Kidney (tissue), 11 donors: ENCODE data around the gene CXorf49. TPM values are rescaled to one million over a fixed set of nuclear protein-coding genes. Genes with fewer than 3 reads are reported as not detected.
"Not testable (repeated sequence)": the region's sequence is repeated elsewhere in the genome, so short reads cannot be mapped to it uniquely, and the experiment has no call there.

Experiments
- DNase-seq, 5 donors: peaks; one replicate each; pipeline ENCODE4 v3.0.0-alpha.2; 2013 to 2020
- FAIRE-seq: peaks from 2 replicates; lab custom pipeline; 2012; peaks lifted over from hg19 to GRCh38; lab: Jason Lieb, UNC
- H3K27ac ChIP-seq, 2 donors: one replicate each; pipeline ENCODE4 v1.7.0; 2013; ENCODE audit warnings: low read depth in 2 of 2, low read length in 2 of 2, inconsistent platforms in 1 of 2
- H3K27me3 ChIP-seq: one replicate; pipeline ENCODE4 v1.7.1; 2013; ENCODE audit warnings: low read length, inconsistent platforms; ENCODE audit not compliant: control insufficient read depth, insufficient read depth
- H3K36me3 ChIP-seq, 3 donors: one replicate each; pipeline versions ENCODE4 v1.7.0 to v1.7.1; 2013; ENCODE audit warnings: low read length in 3 of 3, control low read depth in 1 of 3, inconsistent platforms in 1 of 3; ENCODE audit not compliant: insufficient read depth in 3 of 3, control insufficient read depth in 2 of 3
- H3K4me1 ChIP-seq, 3 donors: one replicate each; pipeline versions ENCODE4 v1.7.0 to v1.7.1; 2013; ENCODE audit warnings: low read length in 3 of 3, inconsistent platforms in 1 of 3, low read depth in 1 of 3; ENCODE audit not compliant: control insufficient read depth in 2 of 3, insufficient read depth in 2 of 3
- H3K4me3 ChIP-seq, 3 donors: one replicate each; pipeline versions ENCODE4 v1.7.0 to v1.8.1; 2013; ENCODE audit warnings: low read length in 3 of 3, control low read depth in 1 of 3, inconsistent platforms in 1 of 3
- H3K9ac ChIP-seq, 3 donors: one replicate each; pipeline versions ENCODE4 v1.7.0 to v1.7.1; 2013; ENCODE audit warnings: low read length in 3 of 3, control low read depth in 1 of 3, inconsistent platforms in 1 of 3
- H3K9me3 ChIP-seq, 3 donors: one replicate each; pipeline versions ENCODE4 v1.7.0 to v1.7.1; 2013; ENCODE audit warnings: low read length in 3 of 3, control low read depth in 1 of 3, inconsistent platforms in 1 of 3; ENCODE audit not compliant: control insufficient read depth in 2 of 3, insufficient read depth in 1 of 3
- intact Hi-C: fragments of 100-400 bp; cut with DNase I; formaldehyde crosslinking; loops from one replicate; pipeline ENCODE4 v1.11.1; 2022
- polyA plus RNA-seq: library from polyadenylated mRNA; stranded (reverse); fragments of 350-450 nt; fragmentation: Illumina TruSeq; extraction: RNeasy Lipid Tissue Mini Kit (QIAGEN cat#74804); gene quantifications from one replicate; pipeline ENCODE4 v1.2.3, GENCODE V29; 2014; ENCODE audit warnings: low read depth, low replicate concordance; ENCODE audit not compliant: insufficient read depth
- total RNA-seq: library from RNA; stranded (reverse); fragmentation: NEBNext Ultra II Directional; extraction: Animal tissue kit (Norgen Biotek cat#: 25700); gene quantifications from one replicate; pipeline ENCODE4 v1.2.1, GENCODE V29; 2021
- donor health status: control.
- donor health status: control.
- donor health status: DM: yes; HTN: yes; CAD: no.
- donor health status: Normal renal cell carcinoma (clear cell type).

Gene CXorf49
- total and polyA plus RNA-seq, 2 donors from 2014 or later = not detected

- H3K4me3 ChIP-seq, H3K9me3 ChIP-seq, intact Hi-C loops, H3K27me3 ChIP-seq, H3K9ac ChIP-seq, H3K36me3 ChIP-seq, DNase-seq, H3K4me1 ChIP-seq, H3K27ac ChIP-seq, FAIRE-seq: not testable (repeated sequence)
Measured at GRCh38 chrX:71716323-71716722, 1.8 kb downstream of the CXorf49 start.

- H3K4me3 ChIP-seq, H3K36me3 ChIP-seq, intact Hi-C loops, H3K4me1 ChIP-seq, H3K27me3 ChIP-seq, FAIRE-seq, H3K9ac ChIP-seq, DNase-seq, H3K9me3 ChIP-seq, H3K27ac ChIP-seq: not testable (repeated sequence)
Measured at GRCh38 chrX:71715551-71715950, 2.5 kb downstream of the CXorf49 start.

- FAIRE-seq, H3K9ac ChIP-seq, H3K9me3 ChIP-seq, DNase-seq, intact Hi-C loops, H3K27ac ChIP-seq, H3K36me3 ChIP-seq, H3K4me3 ChIP-seq, H3K27me3 ChIP-seq, H3K4me1 ChIP-seq: not testable (repeated sequence)
Measured at GRCh38 chrX:71714064-71714463, 4.0 kb downstream of the CXorf49 start.

- H3K36me3 ChIP-seq, DNase-seq, H3K4me1 ChIP-seq, H3K27me3 ChIP-seq, H3K4me3 ChIP-seq, H3K27ac ChIP-seq, FAIRE-seq, intact Hi-C loops, H3K9me3 ChIP-seq, H3K9ac ChIP-seq: not testable (repeated sequence)
Measured at GRCh38 chrX:71702853-71703252, 15.2 kb downstream of the CXorf49 start.

GRCh38 chrX:71699023-71699344, 19.1 kb downstream of the CXorf49 start:
- H3K36me3 ChIP-seq, H3K4me3 ChIP-seq, FAIRE-seq, intact Hi-C loops, H3K9me3 ChIP-seq, H3K27me3 ChIP-seq, H3K27ac ChIP-seq, H3K4me1 ChIP-seq, H3K9ac ChIP-seq, DNase-seq: not testable (repeated sequence)

GRCh38 chrX:71698299-71699022, 19.6 kb downstream of the CXorf49 start:
- H3K27me3 ChIP-seq, H3K4me1 ChIP-seq, H3K36me3 ChIP-seq, H3K4me3 ChIP-seq, FAIRE-seq, H3K27ac ChIP-seq, H3K9ac ChIP-seq, DNase-seq, H3K9me3 ChIP-seq, intact Hi-C loops: not testable (repeated sequence)

- H3K4me3 ChIP-seq, FAIRE-seq, DNase-seq, H3K9me3 ChIP-seq, H3K4me1 ChIP-seq, H3K9ac ChIP-seq, intact Hi-C loops, H3K36me3 ChIP-seq, H3K27me3 ChIP-seq, H3K27ac ChIP-seq: not testable (repeated sequence)
Measured at GRCh38 chrX:71697466-71698298, 20.4 kb downstream of the CXorf49 start.
